MCF 10A (cell line): ENCODE measurements around the gene MAP1LC3B2. TPM values are rescaled to one million over a fixed set of nuclear protein-coding genes. Genes with fewer than 3 reads are reported as not detected.

Experiments used
- BruUV-seq: library from RNA; stranded (reverse); fragments of 400-500 nt; replicated peaks from 2 replicates; lab custom pipeline; 2021; lab: Mats Ljungman, UMichigan
- CTCF ChIA-PET: fragments of 300-600 bp; sonication (Branson Sonifier 250); formaldehyde crosslinking; extraction: SDS; loops from one replicate; lab custom pipeline; 2021; ENCODE audit warnings: antibody characterized with exemption, inconsistent platforms; lab: Yijun Ruan, JAX
- POLR2A ChIA-PET: fragments of 300-600, 350-650 bp; sonication (Branson Sonifier 250); formaldehyde crosslinking; extraction: SDS; loops from one replicate; lab custom pipeline; 2020; ENCODE audit warnings: antibody characterized with exemption, inconsistent platforms; lab: Yijun Ruan, JAX
- DNase-seq: peaks from one replicate; pipeline ENCODE4 v3.0.0-alpha.2; 2018; ENCODE audit not compliant: unreplicated experiment
- H3K27ac Mint-ChIP-seq: one replicate; pipeline ENCODE4 v1.8.0; 2022; ENCODE audit warnings: mild to moderate bottlenecking, low read depth, mixed read lengths; ENCODE audit not compliant: unreplicated experiment
- H3K27me3 Mint-ChIP-seq: one replicate; pipeline ENCODE4 v1.8.0; 2022; ENCODE audit warnings: mixed read lengths; ENCODE audit not compliant: insufficient read depth, unreplicated experiment
- H3K36me3 Mint-ChIP-seq: one replicate; pipeline ENCODE4 v1.8.0; 2022; ENCODE audit warnings: mild to moderate bottlenecking, moderate library complexity, mixed read lengths; ENCODE audit not compliant: insufficient read depth, unreplicated experiment
- H3K4me1 Mint-ChIP-seq: one replicate; pipeline ENCODE4 v1.8.0; 2022; ENCODE audit warnings: mixed read lengths; ENCODE audit not compliant: insufficient read depth, unreplicated experiment
- H3K4me3 Mint-ChIP-seq: one replicate; pipeline ENCODE4 v1.8.0; 2022; ENCODE audit warnings: mild to moderate bottlenecking, moderate library complexity, mixed read lengths; ENCODE audit not compliant: unreplicated experiment
- H3K9me3 Mint-ChIP-seq: one replicate; pipeline ENCODE4 v1.8.0; 2022; ENCODE audit warnings: mixed read lengths; ENCODE audit not compliant: unreplicated experiment
- intact Hi-C: fragments of 100-400 bp; cut with micrococcal nuclease; formaldehyde crosslinking; loops from 2 replicates; pipeline ENCODE4 v1.14.1; 2022
- total RNA-seq: library from RNA; stranded (reverse); gene quantifications from 2 replicates; pipeline ENCODE4 v1.2.3, GENCODE V29; 2022
- TF ChIP-seq, protein P1 (sequence below): fragments of 200-600 bp; IDR thresholded peaks from one replicate; pipeline ENCODE4 v1.8.0; 2022; ENCODE audit warnings: antibody characterized with exemption, mild to moderate bottlenecking; ENCODE audit not compliant: unreplicated experiment

MAP1LC3B2 gene
- total RNA-seq, 1 experiment from 2014 or later: 3.4 TPM

DNA sequence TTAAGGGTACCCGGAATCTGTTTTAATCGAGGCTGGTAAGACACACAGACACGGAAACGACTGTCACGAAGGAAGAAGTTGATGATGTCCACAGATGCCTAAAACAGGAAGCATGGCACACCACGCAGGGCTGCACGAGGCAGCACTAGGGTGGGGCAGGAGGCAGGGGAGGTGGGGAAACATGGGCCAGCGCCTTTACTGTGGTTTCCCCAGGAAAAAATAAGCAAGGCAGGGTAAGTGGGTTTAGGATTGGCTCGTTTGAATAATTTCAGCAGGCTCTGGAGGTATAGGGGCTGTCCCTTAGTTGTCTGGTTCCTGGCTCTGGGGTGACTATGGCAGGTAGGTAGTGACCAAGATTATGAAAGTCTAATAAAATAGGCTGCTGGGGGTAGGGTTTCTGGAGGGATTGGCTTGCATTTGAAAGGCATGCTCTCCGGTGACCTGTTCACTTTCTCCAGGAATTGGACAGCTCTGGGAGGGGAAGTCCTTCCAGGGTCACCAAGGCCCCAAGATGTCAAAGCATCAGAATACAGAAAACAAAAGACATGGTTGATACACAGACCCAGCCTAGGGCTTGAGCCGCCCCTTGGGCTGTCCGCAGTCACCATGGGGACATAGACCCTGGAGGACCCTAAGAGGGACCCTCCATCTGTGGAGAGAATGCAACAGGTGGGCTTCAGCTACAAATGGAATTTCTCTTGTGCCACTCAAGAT is 35.3 kb downstream of the MAP1LC3B2 start:
- H3K9me3 Mint-ChIP-seq: no peaks in the 10 kb centered on the region
- POLR2A ChIA-PET: no interaction called here
- H3K27me3 Mint-ChIP-seq: no peaks in the 10 kb centered on the region
- no peaks in the 10 kb centered on the region for H3K36me3 Mint-ChIP-seq
- no peak overlapping the region for H3K4me3 Mint-ChIP-seq
- intact Hi-C loops: no loop called here
- H3K27ac Mint-ChIP-seq: no peak overlapping the region
- DNase-seq: no peak
- TF ChIP-seq, protein P1, sequence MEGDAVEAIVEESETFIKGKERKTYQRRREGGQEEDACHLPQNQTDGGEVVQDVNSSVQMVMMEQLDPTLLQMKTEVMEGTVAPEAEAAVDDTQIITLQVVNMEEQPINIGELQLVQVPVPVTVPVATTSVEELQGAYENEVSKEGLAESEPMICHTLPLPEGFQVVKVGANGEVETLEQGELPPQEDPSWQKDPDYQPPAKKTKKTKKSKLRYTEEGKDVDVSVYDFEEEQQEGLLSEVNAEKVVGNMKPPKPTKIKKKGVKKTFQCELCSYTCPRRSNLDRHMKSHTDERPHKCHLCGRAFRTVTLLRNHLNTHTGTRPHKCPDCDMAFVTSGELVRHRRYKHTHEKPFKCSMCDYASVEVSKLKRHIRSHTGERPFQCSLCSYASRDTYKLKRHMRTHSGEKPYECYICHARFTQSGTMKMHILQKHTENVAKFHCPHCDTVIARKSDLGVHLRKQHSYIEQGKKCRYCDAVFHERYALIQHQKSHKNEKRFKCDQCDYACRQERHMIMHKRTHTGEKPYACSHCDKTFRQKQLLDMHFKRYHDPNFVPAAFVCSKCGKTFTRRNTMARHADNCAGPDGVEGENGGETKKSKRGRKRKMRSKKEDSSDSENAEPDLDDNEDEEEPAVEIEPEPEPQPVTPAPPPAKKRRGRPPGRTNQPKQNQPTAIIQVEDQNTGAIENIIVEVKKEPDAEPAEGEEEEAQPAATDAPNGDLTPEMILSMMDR: no peak
- CTCF ChIA-PET: interaction anchor here (0.6 to 1.1 kb wide), 3 partner anchors 9 to 254 kb away, joined by 3 read pairs; no protein-coding TSS in a partner anchor
- peaks cover 7% of the 10 kb centered on the region for H3K4me1 Mint-ChIP-seq
- BruUV-seq: no TSS peak

DNA sequence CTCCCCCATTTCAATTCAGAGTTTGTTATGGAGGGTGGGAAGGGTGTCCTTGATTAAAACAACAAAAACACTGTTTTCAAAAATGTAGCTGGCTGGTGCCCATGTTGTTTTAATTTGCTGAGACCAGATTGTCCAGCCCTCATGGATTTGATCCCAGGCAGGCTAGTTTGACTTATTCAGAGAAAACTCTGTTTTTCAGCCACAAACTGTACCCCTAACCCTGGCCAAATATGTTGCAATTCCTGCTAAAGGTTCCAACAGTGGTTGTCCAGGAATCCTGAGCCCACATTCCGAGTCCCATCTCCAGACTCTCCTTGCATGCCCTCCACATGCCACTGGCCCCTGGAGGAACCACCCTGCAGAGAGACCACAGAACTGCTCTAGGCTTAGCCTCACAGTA is 36.0 kb downstream of the MAP1LC3B2 start:
- Mint-ChIP-seq H3K36me3 (no peaks in the 10 kb centered on the region), H3K9me3 (no peaks in the 10 kb centered on the region), H3K27me3 (no peaks in the 10 kb centered on the region), H3K4me3 (no peak overlapping the region), H3K4me1 (peaks cover 7% of the 10 kb centered on the region), H3K27ac (no peak overlapping the region)
- no TSS peak for BruUV-seq
- intact Hi-C loops: no loop called here
- ChIA-PET POLR2A (no interaction called here), CTCF (interaction anchor here (1.1 kb wide), 1 partner anchor 10 kb away, joined by 3 read pairs; no protein-coding TSS in a partner anchor)
- no peak for DNase-seq
- TF ChIP-seq, protein P1: no peak

DNA sequence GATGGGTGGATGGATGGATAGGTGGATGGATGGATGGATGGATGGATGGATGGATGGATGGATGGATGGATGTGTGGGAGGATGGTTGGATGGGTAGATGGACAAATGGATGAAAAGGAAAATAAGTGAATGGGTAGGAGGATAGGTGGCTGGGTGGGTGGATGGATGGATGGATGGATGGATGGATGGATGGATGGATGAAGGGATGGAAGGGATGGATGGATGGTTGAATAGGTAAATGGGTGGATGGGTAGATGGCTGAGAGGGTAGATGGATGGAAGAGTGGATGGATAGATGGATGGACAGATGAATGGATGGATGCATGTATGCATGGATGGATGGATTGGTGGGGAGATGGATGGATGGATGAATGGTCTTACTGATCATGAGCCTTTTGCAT is 36.5 kb downstream of the MAP1LC3B2 start:
- no peak for DNase-seq
- H3K4me1 Mint-ChIP-seq: peaks cover 7% of the 10 kb centered on the region
- intact Hi-C loops: loop anchor here (2.0 kb wide), 1 partner anchor 319 kb away; the partner anchor contains the start of gene MED13L
- H3K27me3 Mint-ChIP-seq: no peaks in the 10 kb centered on the region
- POLR2A ChIA-PET: no interaction called here
- CTCF ChIA-PET: interaction anchor here (0.7 to 1.1 kb wide), 2 partner anchors 10 to 277 kb away, joined by 3 to 4 read pairs; no protein-coding TSS in a partner anchor
- TF ChIP-seq, protein P1: no peak
- no peaks in the 10 kb centered on the region for H3K36me3 Mint-ChIP-seq
- H3K27ac Mint-ChIP-seq: no peak overlapping the region
- no TSS peak for BruUV-seq
- no peak overlapping the region for H3K4me3 Mint-ChIP-seq
- H3K9me3 Mint-ChIP-seq: no peaks in the 10 kb centered on the region

DNA sequence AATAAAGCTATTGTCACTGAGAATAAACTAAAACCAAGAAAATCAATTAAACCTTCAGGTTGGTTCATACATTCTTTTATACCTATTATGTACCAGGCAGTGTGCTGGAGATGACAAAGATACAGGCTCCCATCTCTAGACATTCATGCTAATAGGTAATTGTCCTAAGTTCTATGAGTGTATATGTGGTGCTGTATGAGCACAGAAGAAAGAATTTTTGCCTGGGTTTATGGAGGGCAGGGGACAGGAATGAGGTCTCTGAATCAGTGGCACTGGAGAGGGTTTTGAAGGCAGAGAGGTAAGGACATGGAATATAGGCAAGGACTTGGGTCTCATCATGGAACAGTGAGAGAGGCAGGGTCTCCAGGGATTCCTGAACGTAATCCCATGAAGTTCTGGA is 38.7 kb downstream of the MAP1LC3B2 start:
- intact Hi-C loops: loop anchor here (2.0 kb wide), 1 partner anchor 321 kb away; the partner anchor contains the start of gene MED13L
- Mint-ChIP-seq H3K27me3 (no peaks in the 10 kb centered on the region), H3K4me3 (no peak overlapping the region), H3K27ac (no peak overlapping the region), H3K36me3 (no peaks in the 10 kb centered on the region), H3K9me3 (no peaks in the 10 kb centered on the region), H3K4me1 (no peaks in the 10 kb centered on the region)
- BruUV-seq: no TSS peak
- CTCF ChIA-PET: interaction anchor here (0.7 to 1.3 kb wide), 2 partner anchors 163 to 456 kb away, joined by 3 to 5 read pairs; no protein-coding TSS in a partner anchor
- DNase-seq: no peak
- TF ChIP-seq, protein P1: no peak
- POLR2A ChIA-PET: interaction anchor here (0.6 kb wide), 1 partner anchor 404 kb away, joined by 5 read pairs; no protein-coding TSS in a partner anchor
